ENCODE data around the gene VPS52.

VPS52 gene

GRCh38 chr6:33288921-33289783, 17.5 kb upstream of the VPS52 start, which contains the start of the genes PFDN6 and WDR46:
Gene PFDN6 (plus strand): TSS chr6:33289601. CDS start chr6:33289857, 256 bp downstream.
Gene WDR46 (minus strand): TSS chr6:33289239. CDS start chr6:33289170, 69 bp downstream.
- TF ChIP-seq EGR1 (IDR thresholded peaks at IDR 0.05) (peak; percentile 26; the same call in 1 of the 2 replicates), CREB1 (IDR thresholded peaks at IDR 0.05; ENCODE audit: low read depth) (peak; percentile 24; the same call in 1 of the 2 replicates), TCF12 (IDR thresholded peaks at IDR 0.05; ENCODE audit: low read depth) (peak; percentile 58; the same call in 1 of the 2 replicates), RAD21 (IDR thresholded peaks at IDR 0.05; ENCODE audit: low read depth) (no peak), TAF1 (IDR thresholded peaks at IDR 0.05; ENCODE audit: low read depth) (peak; percentile 48; the same call in 1 of the 2 replicates), ZBTB7A (IDR thresholded peaks at IDR 0.05; ENCODE audit: low read depth) (0 out of 2 replicates have a peak, but pooled peaks have one; percentile 53), YY1 (IDR thresholded peaks at IDR 0.05; ENCODE audit: low read depth) (peak; percentile 97), CEBPB (IDR thresholded peaks at IDR 0.05) (no peak), NFIC (IDR thresholded peaks at IDR 0.05) (peak; percentile 37; the same call in 1 of the 2 replicates), FOXM1 (IDR thresholded peaks at IDR 0.05; ENCODE audit: borderline replicate concordance, low read depth) (no peak; the same call in 1 of the 2 replicates)
- TF ChIP-seq, protein P1, sequence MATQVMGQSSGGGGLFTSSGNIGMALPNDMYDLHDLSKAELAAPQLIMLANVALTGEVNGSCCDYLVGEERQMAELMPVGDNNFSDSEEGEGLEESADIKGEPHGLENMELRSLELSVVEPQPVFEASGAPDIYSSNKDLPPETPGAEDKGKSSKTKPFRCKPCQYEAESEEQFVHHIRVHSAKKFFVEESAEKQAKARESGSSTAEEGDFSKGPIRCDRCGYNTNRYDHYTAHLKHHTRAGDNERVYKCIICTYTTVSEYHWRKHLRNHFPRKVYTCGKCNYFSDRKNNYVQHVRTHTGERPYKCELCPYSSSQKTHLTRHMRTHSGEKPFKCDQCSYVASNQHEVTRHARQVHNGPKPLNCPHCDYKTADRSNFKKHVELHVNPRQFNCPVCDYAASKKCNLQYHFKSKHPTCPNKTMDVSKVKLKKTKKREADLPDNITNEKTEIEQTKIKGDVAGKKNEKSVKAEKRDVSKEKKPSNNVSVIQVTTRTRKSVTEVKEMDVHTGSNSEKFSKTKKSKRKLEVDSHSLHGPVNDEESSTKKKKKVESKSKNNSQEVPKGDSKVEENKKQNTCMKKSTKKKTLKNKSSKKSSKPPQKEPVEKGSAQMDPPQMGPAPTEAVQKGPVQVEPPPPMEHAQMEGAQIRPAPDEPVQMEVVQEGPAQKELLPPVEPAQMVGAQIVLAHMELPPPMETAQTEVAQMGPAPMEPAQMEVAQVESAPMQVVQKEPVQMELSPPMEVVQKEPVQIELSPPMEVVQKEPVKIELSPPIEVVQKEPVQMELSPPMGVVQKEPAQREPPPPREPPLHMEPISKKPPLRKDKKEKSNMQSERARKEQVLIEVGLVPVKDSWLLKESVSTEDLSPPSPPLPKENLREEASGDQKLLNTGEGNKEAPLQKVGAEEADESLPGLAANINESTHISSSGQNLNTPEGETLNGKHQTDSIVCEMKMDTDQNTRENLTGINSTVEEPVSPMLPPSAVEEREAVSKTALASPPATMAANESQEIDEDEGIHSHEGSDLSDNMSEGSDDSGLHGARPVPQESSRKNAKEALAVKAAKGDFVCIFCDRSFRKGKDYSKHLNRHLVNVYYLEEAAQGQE (IDR thresholded peaks at IDR 0.05; ENCODE audit: low read depth), result no peak
- TF ChIP-seq, protein P2, sequence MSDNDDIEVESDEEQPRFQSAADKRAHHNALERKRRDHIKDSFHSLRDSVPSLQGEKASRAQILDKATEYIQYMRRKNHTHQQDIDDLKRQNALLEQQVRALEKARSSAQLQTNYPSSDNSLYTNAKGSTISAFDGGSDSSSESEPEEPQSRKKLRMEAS (IDR thresholded peaks at IDR 0.05), result peak; percentile 92

- TF ChIP-seq EGR1 (IDR thresholded peaks at IDR 0.05), result no peak
- TF ChIP-seq RAD21 (IDR thresholded peaks at IDR 0.05; ENCODE audit: low read depth), result no peak
- no peak for TF ChIP-seq FOXM1 (IDR thresholded peaks at IDR 0.05; ENCODE audit: borderline replicate concordance, low read depth)
- TF ChIP-seq, protein P3, sequence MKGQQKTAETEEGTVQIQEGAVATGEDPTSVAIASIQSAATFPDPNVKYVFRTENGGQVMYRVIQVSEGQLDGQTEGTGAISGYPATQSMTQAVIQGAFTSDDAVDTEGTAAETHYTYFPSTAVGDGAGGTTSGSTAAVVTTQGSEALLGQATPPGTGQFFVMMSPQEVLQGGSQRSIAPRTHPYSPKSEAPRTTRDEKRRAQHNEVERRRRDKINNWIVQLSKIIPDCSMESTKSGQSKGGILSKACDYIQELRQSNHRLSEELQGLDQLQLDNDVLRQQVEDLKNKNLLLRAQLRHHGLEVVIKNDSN (IDR thresholded peaks at IDR 0.05), result no peak
Observed at GRCh38 chr6:33288141-33288920, 16.7 kb upstream of the VPS52 start.

DNA sequence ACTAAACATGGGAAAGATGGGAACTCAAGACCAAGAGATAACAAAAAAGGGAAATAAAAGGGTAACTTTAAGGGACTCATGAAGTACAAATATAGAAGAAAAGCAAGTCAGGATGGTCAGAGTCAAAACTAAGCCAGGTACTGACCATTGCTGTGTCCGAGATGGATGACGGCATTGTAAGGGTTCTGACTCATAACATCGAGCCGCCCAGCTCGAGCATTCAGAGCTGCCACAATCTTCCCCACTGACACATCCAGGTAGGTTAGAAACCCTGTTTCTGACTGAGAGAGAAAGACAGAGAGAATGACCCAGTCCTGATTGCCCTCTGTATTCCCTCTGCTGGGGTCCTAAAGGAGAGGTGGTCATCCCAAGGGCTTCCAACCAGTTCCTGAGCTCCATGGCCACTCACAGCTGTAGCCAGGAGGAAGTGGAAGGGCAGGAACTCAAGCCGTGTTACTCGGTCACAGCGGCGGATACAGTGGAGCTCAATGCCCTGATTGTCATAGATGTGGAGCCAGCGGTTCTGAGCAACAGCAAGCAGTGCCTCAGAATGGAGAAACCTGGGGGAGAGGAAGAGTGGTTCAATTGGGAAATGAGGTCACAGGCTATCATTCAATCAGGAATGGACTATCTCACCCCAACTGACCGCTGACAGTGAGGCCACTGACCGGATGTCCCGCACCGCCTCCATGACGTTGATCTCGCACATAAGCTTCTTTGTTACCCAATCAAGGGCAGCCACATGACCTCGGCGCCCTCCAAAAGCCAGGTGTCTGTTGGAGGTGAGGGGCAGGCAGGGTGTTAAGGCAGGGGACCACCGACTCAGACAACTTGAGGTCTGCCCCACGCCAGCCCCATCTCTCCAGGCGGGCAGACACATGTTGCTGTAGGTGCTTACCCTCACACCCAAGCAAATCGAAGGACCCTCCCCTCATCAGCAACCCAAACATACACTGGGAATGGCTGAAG, 15.6 kb upstream of the VPS52 start:
- TF ChIP-seq RAD21 (IDR thresholded peaks at IDR 0.05; ENCODE audit: low read depth), result no peak
- TF ChIP-seq CREB1 (IDR thresholded peaks at IDR 0.05; ENCODE audit: low read depth), result no peak
- TF ChIP-seq, protein P3 (IDR thresholded peaks at IDR 0.05), result no peak
- TF ChIP-seq TEAD4 (IDR thresholded peaks at IDR 0.05), result no peak

- TF ChIP-seq EGR1 (IDR thresholded peaks at IDR 0.05) (no peak), EP300 (IDR thresholded peaks at IDR 0.05; ENCODE audit: borderline replicate concordance) (no peak), YY1 (IDR thresholded peaks at IDR 0.05; ENCODE audit: low read depth) (no peak), TCF12 (IDR thresholded peaks at IDR 0.05; ENCODE audit: low read depth) (no peak), ZBTB7A (IDR thresholded peaks at IDR 0.05; ENCODE audit: low read depth) (no peak), CREB1 (IDR thresholded peaks at IDR 0.05; ENCODE audit: low read depth) (no peak), CEBPB (IDR thresholded peaks at IDR 0.05) (no peak), NFIC (IDR thresholded peaks at IDR 0.05) (no peak), FOXM1 (IDR thresholded peaks at IDR 0.05; ENCODE audit: borderline replicate concordance, low read depth) (no peak), RAD21 (IDR thresholded peaks at IDR 0.05; ENCODE audit: low read depth) (no peak), TAF1 (IDR thresholded peaks at IDR 0.05; ENCODE audit: low read depth) (no peak), TEAD4 (IDR thresholded peaks at IDR 0.05) (no peak)
- TF ChIP-seq, protein P3 (IDR thresholded peaks at IDR 0.05), result no peak
- TF ChIP-seq, protein P2 (IDR thresholded peaks at IDR 0.05), result no peak
- TF ChIP-seq, protein P1 (IDR thresholded peaks at IDR 0.05; ENCODE audit: low read depth), result no peak
Observed at GRCh38 chr6:33280539-33280938, 8.9 kb upstream of the VPS52 start.

All from Ishikawa (cell line).